ENCODE measurements around the gene CYTH4.

Gene CYTH4

GRCh38 chr22:37330200-37331033, 48.1 kb downstream of the CYTH4 start:
- ATAC-seq: peak in 1 of 2 donors; percentile 56

DNA sequence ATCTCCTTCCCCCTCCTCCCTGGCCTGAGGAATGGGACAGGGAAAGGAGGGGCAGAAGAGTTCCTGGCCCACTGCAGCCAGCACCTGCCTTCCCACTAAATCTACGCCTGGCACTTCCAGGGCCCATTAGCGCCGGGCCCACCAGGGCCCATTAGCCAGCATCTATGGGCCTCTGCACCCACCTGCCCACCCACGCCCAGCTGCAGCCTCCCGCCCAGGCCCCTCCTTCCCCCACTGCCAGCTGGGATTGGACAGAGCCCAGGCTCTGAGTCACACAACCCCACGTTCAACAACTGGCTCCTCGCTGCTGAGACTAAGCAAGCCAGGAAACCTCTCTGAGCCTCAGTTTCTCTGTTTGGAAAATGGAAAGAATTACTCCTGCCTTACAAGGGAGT, 48.7 kb downstream of the CYTH4 start:
- ATAC-seq: no peak

DNA sequence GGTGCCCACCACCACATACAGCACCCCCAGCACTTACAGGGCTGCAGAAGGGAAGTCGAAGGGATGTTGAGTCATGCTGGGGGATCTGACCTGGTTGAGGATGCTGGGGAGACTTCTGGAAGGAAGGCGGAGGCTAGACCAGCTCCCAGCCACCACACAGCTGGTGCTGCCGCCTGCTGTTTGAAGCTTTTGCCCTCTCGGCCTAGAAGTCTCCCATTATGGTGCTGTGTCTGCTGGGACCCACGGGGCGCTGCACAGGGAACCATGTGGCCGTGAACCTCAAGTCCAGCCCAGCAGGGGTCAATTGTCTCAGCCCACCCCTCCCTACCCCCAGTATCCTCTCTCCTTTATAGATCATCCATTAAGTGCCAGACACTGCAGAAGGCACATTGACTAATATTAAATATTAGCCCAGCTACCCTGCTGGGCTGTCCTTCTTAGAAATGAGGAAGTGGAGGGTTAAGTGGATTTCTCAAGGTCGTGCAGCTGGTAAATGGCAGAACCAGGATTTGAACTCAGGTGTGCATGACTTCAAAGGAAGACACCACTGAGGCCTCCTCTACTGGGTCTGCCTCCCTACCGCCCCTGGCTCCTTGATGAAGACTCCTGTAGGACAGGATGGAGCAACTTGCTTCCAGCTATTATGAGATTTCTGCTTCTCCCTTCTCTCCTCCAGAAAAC, 49.7 kb downstream of the CYTH4 start:
- no peak for ATAC-seq

GRCh38 chr22:37333724-37334460, 51.6 kb downstream of the CYTH4 start:
- ATAC-seq: no peak

GRCh38 chr22:37334461-37334858, 52.2 kb downstream of the CYTH4 start:
- no peak for ATAC-seq

DNA sequence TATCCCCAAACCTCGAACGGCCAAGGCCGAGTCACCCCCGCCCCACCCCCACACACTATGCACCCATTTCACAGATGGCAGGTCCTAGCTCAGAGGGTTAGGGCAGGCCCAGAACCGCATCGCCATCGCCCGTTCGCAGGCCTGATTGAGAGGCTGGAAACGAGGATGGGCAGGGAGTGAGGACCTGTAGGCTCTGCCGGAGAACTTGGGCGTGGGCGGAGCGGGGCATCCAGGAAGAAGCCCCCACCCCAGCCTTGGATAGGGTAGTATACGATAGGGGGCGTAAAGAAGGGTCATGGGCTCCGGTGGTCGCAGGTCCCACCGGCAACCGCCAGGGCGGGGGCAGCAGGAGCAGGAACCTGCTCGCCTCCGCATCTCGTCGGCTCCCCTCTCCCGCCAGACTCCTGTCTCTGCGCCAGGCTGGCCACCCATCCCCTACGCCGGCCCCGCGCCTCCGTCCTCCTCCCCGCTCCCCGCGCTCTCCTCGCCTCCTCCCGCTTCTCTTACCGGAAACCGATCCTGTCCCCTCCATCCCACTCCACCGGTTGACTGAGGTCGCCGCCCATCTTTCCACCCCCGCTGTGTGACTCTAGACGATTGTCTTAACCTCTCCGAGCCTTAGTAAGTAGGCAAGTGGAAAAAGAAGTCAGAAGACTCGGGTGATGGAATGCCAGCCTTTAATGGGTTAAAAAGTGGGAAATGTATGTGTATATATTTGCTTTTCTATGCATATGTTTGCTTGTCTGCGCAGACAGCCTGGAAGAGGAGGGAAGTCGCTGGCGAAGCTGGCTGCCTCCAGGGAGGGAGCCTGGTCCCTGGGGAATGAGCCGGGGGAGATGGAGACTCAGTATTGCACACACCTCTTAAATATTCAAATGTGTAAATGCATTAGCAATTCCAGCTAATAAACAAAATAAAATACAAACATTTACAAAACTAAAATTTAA, 52.8 kb downstream of the CYTH4 start:
- ATAC-seq: no peak

GRCh38 chr22:37335806-37336199, 53.5 kb downstream of the CYTH4 start:
- no peak for ATAC-seq

- ATAC-seq: no peak
These were observed 54.3 kb downstream of the CYTH4 start for GRCh38 chr22:37336579-37336978.

GRCh38 chr22:37337204-37337943, 55.1 kb downstream of the CYTH4 start:
- ATAC-seq: no peak

- ATAC-seq: no peak
These were observed 56.4 kb downstream of the CYTH4 start for GRCh38 chr22:37338539-37339246.

- ATAC-seq: no peak
These were observed 58.3 kb downstream of the CYTH4 start for GRCh38 chr22:37340331-37341262.

DNA sequence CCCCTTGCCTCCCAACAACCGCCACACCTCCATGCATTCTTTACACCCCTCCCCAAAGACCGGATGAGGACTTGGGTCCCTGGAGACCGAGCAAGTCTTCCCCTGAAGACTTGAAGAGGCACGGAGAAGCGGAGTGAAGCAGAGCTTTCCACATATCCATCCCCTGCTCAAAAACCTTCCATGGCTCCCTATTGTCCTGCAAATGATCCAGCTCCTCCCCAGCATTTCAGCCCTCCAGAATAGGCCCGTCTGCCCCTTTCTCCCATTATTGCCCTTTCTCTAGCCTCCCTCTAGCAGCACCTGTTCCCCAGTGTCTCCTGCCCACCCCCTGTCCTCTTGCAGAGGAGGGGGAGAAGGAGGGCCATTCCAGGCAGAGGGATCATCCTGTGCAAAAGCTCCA, 59.8 kb downstream of the CYTH4 start:
- ATAC-seq: no peak

GRCh38 chr22:37343348-37343747, 61.0 kb downstream of the CYTH4 start:
- ATAC-seq: no peak

DNA sequence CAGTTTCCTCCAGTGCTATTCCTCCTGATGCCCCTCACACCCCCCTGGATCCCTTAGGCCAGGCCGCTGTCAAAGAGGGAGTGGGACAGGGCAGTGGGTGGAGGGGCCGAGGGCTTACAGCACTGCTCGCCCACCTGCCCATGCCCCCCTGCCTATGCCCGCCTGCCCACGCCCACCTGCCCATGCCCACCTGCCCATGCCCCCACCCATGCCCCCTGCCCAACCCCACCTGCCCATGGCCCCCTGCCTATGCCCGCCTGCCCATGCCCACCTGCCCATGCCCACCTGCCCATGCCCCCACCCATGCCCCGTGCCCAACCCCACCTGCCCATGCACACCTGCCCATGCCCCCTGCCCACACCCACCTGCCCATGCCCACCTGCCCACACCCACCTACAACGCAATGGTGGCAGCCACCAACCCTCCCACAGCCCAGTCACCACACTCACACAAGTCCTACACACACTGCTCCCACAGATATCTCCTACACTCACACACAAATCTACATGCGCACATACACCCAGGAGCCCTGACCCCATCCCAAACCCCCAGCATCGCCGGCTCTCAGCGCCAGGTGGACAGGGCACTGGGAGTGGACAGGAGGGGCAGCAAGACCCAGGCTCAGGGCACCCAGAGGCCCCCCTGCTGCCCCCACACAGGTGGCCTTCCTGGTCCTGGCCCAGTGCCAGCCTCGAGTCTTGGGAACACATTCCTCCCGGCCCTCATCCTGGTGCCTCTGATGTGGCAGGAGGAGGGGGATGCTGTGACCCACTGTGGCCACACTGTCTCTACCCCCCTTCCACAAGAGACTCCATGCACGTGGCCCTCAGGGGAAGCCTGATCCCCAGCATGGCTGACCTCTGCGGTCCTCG, 61.8 kb downstream of the CYTH4 start:
- no peak for ATAC-seq

GRCh38 chr22:37344735-37345449, 62.6 kb downstream of the CYTH4 start:
- ATAC-seq: no peak

GRCh38 chr22:37345863-37346504, 63.7 kb downstream of the CYTH4 start:
- ATAC-seq: no peak

GRCh38 chr22:37346505-37346895, 64.2 kb downstream of the CYTH4 start:
- no peak for ATAC-seq

Measured in activated CD4-positive, CD25-positive, alpha-beta regulatory T cell treated with anti-CD3 and anti-CD28 coated beads, Interleukin-2, amount 50 U/mL, for 24 hours (primary cell).